GM12878 (cell line): ENCODE measurements around the gene CFAP141. TPM values are rescaled to one million over a fixed set of nuclear protein-coding genes. Genes with fewer than 3 reads are reported as not detected.

Source experiments
- ATAC-seq: fragments of 200-7000 bp; cut with Tn5 transposase; 3 replicates; pipeline ENCODE4 v1.9.1; 2020; ENCODE audit warnings: mild to moderate bottlenecking, moderate library complexity
- BruUV-seq: library from RNA; stranded (reverse); fragments of 400-500 nt; replicated peaks from 2 replicates; lab custom pipeline; 2021; lab: Mats Ljungman, UMichigan
- CTCF ChIA-PET: fragments of 300-600 bp; sonication (Branson Sonifier 250); formaldehyde crosslinking; extraction: SDS; loops from one replicate; lab custom pipeline; 2021; ENCODE audit warnings: inconsistent platforms; lab: Yijun Ruan, JAX
- POLR2A ChIA-PET: fragments of 350-600 bp; formaldehyde crosslinking; extraction: SDS; loops from one replicate; lab custom pipeline; 2021; ENCODE audit warnings: inconsistent platforms; lab: Charles Lee
- RAD21 ChIA-PET: fragments of 300-600 bp; sonication (Branson Sonifier 250); formaldehyde crosslinking; loops from one replicate; lab custom pipeline; 2023; ENCODE audit warnings: antibody characterized with exemption; ENCODE audit not compliant: unreplicated experiment; lab: Charles Lee
- SMC1A ChIA-PET: fragments of 300-600 bp; sonication (Branson Sonifier 250); formaldehyde crosslinking; loops from one replicate; lab custom pipeline; 2023; ENCODE audit not compliant: unreplicated experiment, uncharacterized antibody; lab: Charles Lee
- DNase-seq: peaks from one replicate; pipeline ENCODE4 v3.0.0-alpha.2; 2011; ENCODE audit warnings: low read depth, low spot score
- FAIRE-seq: peaks from 3 replicates; lab custom pipeline; 2011; peaks lifted over from hg19 to GRCh38; lab: Jason Lieb, UNC
- H2AFZ ChIP-seq: 2 replicates; pipeline ENCODE4 v1.6.0; 2011; ENCODE audit warnings: low read depth, low read length, control low read depth; ENCODE audit not compliant: control insufficient read depth
- H3K27ac ChIP-seq: 2 replicates; pipeline ENCODE4 v1.5.1; 2011; ENCODE audit warnings: control low read depth; ENCODE audit not compliant: control insufficient read depth, insufficient read depth
- H3K27me3 ChIP-seq, 2 experiments: replicated peaks in 1 of 2; 2 replicates each; pipeline versions ENCODE4 v1.6.0 to v1.6.1; 2011; ENCODE audit warnings: low read length in 1 of 2; ENCODE audit not compliant: control insufficient read depth in 2 of 2, insufficient read depth in 2 of 2
- H3K36me3 ChIP-seq, 2 experiments: 2 replicates each; pipeline ENCODE4 v1.5.1; 2011; ENCODE audit warnings: low read length in 1 of 2; ENCODE audit not compliant: control insufficient read depth in 2 of 2, insufficient read depth in 2 of 2
- H3K4me1 ChIP-seq: 2 replicates; pipeline ENCODE4 v1.6.1; 2011; ENCODE audit warnings: mild to moderate bottlenecking, low read length, moderate library complexity, mixed read lengths; ENCODE audit not compliant: control insufficient read depth, insufficient read depth
- H3K4me2 ChIP-seq: 2 replicates; pipeline ENCODE4 v1.6.0; 2011; ENCODE audit warnings: control low read depth; ENCODE audit not compliant: control insufficient read depth, insufficient read depth
- H3K4me3 ChIP-seq: fragments of 200-600 bp; sonication (generic); 2 replicates; pipeline ENCODE4 v1.5.1; 2016
- H3K79me2 ChIP-seq: 2 replicates; pipeline ENCODE4 v1.6.0; 2011; ENCODE audit warnings: low read length; ENCODE audit not compliant: control insufficient read depth, insufficient read depth
- H3K9ac ChIP-seq: 2 replicates; pipeline ENCODE4 v1.8.0; 2011; ENCODE audit warnings: low read length, control low read depth, mixed read lengths; ENCODE audit not compliant: control insufficient read depth, insufficient read depth
- H3K9me3 ChIP-seq: replicated peaks from 3 replicates; pipeline ENCODE4 v1.5.1; 2011; ENCODE audit warnings: mild to moderate bottlenecking, low read length; ENCODE audit not compliant: control insufficient read depth, insufficient read depth
- H4K20me1 ChIP-seq: 2 replicates; pipeline ENCODE4 v1.6.0; 2011; ENCODE audit not compliant: control insufficient read depth, insufficient read depth
- ATF2 ChIP-seq: IDR thresholded peaks from 2 replicates; pipeline ENCODE4 v1.6.1; 2012; ENCODE audit warnings: low read length, inconsistent platforms
- ESRRA ChIP-seq: IDR thresholded peaks from 2 replicates; pipeline ENCODE4 v1.6.1; 2012; ENCODE audit warnings: mild to moderate bottlenecking, low read length, improper control_type of control experiment
- HDGF ChIP-seq: fragments of 450-650 bp; IDR thresholded peaks from 2 replicates; pipeline ENCODE4 v1.6.1; 2016; ENCODE audit warnings: antibody characterized with exemption
- NFIC ChIP-seq: IDR thresholded peaks from 2 replicates; pipeline ENCODE4 v1.6.1; 2012; ENCODE audit warnings: low read depth, mild to moderate bottlenecking, inconsistent platforms, low read length, moderate library complexity
- NKRF ChIP-seq: fragments of 450-650 bp; conservative IDR thresholded peaks from 2 replicates; pipeline ENCODE4 v1.6.1; 2017; ENCODE audit warnings: mild to moderate bottlenecking, moderate library complexity
- TBL1XR1 ChIP-seq: IDR thresholded peaks from 2 replicates; pipeline ENCODE4 v1.6.1; 2012; ENCODE audit warnings: low read depth, low read length, improper control_type of control experiment
- ZNF207 ChIP-seq: fragments of 450-650 bp; IDR thresholded peaks from 2 replicates; pipeline ENCODE4 v1.6.1; 2014; ENCODE audit warnings: antibody characterized with exemption, mild to moderate bottlenecking, borderline replicate concordance
- WGBS: methylation state at CpG from one replicate; pipeline ENCODE4 v1.1.6; 2016; ENCODE audit warnings: low lambda C conversion rate; ENCODE audit not compliant: insufficient replicate concordance, insufficient coverage; ENCODE audit errors: missing lambda C conversion rate; 5-methylcytosine and 5-hydroxymethylcytosine counted together
- in situ Hi-C: fragments of 300-500 bp; cut with MboI; formaldehyde crosslinking; loops from 9 replicates; pipeline ENCODE4 v1.14.3; 2018; ENCODE audit warnings: mixed read lengths
- intact Hi-C: fragments of 100-400 bp; cut with micrococcal nuclease; formaldehyde crosslinking; loops from one replicate; pipeline ENCODE4 v1.14.2; 2022; ENCODE audit not compliant: unreplicated experiment
- polyA plus RNA-seq, 11 experiments: library from polyadenylated mRNA; depleted of rRNA in 4 of 11; unstranded in 6 of 11; stranded (reverse) in 5 of 11; fragments of >200 nt; fragmentation: Nextera tagmentation in 4 of 11; fragmentation: Illumina TruSeq in 1 of 11; extraction: Ambion mirVana in 4 of 11; extraction: Trizol in 1 of 11; gene quantifications; 1 replicate in 1 of 11; 2 replicates in 10 of 11; pipeline versions ENCODE4 v1.2.1 to v1.2.3, GENCODE V29; 2011 to 2016; ENCODE audit warnings: inconsistent platforms in 2 of 11, missing spikeins in 2 of 11, low read depth in 1 of 11
- total RNA-seq, 4 experiments: library from RNA; depleted of rRNA in 3 of 4; stranded (reverse); fragments of >200 nt in 3 of 4; fragmentation: Illumina TruSeq in 1 of 4; extraction: Trizol in 1 of 4; gene quantifications; 2 replicates each; pipeline versions ENCODE4 v1.2.1 to v1.2.3, GENCODE V29; 2013 to 2021

Gene CFAP141
- total and polyA plus RNA-seq, 10 of the 15 experiments (the other 5 are each of a cell fraction or from before 2014, with no cell fraction given) = not detected

- no peaks in the 10 kb centered on the region for H3K79me2 ChIP-seq
- H3K4me1 ChIP-seq = no peaks in the 10 kb centered on the region
- 0% methylated on average over 1 of the region's 1 CpG for WGBS
- POLR2A ChIA-PET = interaction anchor here (0.6 kb wide), 1 partner anchor 186 kb away, joined by 3 read pairs; no protein-coding TSS in a partner anchor
- ATAC-seq (peak; percentile 52), FAIRE-seq (no peak), DNase-seq (no peak)
- H3K4me3 ChIP-seq = no peak within 1 kb of the TSS
- no peaks in the 10 kb centered on the region for H3K9me3 ChIP-seq
- SMC1A ChIA-PET = interaction anchor here (0.8 to 1.5 kb wide), 5 partner anchors 12 to 80 kb away, joined by 3 to 4 read pairs (median 3); partner anchors contain the start of gene UBAP2L
- H3K4me2 ChIP-seq = no peak within 1 kb of the TSS
- peaks cover 0 to 3% of the 10 kb centered on the region in 2 experiments; a peak in 3 of 4 replicates for H3K27me3 ChIP-seq
- TF ChIP-seq TBL1XR1 (no peak), ATF2 (no peak), ESRRA (no peak), HDGF (no peak), NFIC (no peak), NKRF (no peak), ZNF207 (no peak)
- H3K27ac ChIP-seq = no peak within 1 kb of the TSS
- no peaks in the 10 kb centered on the region for H4K20me1 ChIP-seq
- CTCF ChIA-PET = interaction anchor here (0.6 to 5.6 kb wide), 2 partner anchors 102 to 142 kb away, joined by 3 to 37 read pairs; no protein-coding TSS in a partner anchor
- no peak within 1 kb of the TSS for H3K9ac ChIP-seq
- BruUV-seq = no TSS peak
- no peak within 1 kb of the TSS for H2AFZ ChIP-seq
- in situ Hi-C loops (no loop called here), intact Hi-C loops (no loop called here)
- H3K36me3 ChIP-seq = no peaks in the 10 kb centered on the region
- RAD21 ChIA-PET = interaction anchor here (0.7 kb wide), 1 partner anchor 671 kb away, joined by 3 read pairs; no protein-coding TSS in a partner anchor
Measured at GRCh38 chr1:154191990-154192461, 14.1 kb downstream of the CFAP141 start, which contains the start of gene TPM3. Gene TPM3, minus strand, starts transcription at chr1:154192100. Its CDS starts 82 bp downstream, at chr1:154192018.
